Astrocyte (in vitro differentiated cells and primary cell): Measurements from ENCODE around the gene SLC9C1.

Experiments
- EZH2 ChIP-seq: IDR thresholded peaks from 2 replicates; pipeline ENCODE4 v1.6.1; 2012; ENCODE audit warnings: mild to moderate bottlenecking, low read length, inconsistent platforms; ENCODE audit not compliant: insufficient read depth
- TF ChIP-seq, protein P1 (sequence below): IDR thresholded peaks from 2 replicates; pipeline ENCODE4 v1.5.1; 2011; ENCODE audit warnings: low read depth, mild to moderate bottlenecking, inconsistent platforms, low read length, moderate library complexity; ENCODE audit not compliant: insufficient read depth

DNA sequence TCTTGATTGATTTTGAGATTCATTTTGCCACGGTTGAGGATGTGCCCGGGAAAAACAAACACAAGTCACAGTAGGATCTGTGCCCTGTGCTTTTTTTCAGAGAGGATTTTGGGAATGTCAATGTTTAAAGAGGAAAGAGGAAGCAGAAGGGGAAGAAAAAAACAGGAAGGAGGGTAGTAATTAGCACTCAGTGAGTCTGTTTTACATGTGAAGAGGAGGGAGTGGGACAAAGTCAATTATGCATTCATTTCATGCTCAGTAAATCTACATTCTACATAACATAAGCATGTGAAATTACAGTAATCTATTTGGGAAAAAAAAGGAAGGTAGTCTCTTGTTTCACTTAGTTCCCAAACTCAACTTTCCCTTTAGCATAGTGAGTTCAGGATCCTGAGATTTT is 20.6 kb upstream of the SLC9C1 start:
- TF ChIP-seq, protein P1, sequence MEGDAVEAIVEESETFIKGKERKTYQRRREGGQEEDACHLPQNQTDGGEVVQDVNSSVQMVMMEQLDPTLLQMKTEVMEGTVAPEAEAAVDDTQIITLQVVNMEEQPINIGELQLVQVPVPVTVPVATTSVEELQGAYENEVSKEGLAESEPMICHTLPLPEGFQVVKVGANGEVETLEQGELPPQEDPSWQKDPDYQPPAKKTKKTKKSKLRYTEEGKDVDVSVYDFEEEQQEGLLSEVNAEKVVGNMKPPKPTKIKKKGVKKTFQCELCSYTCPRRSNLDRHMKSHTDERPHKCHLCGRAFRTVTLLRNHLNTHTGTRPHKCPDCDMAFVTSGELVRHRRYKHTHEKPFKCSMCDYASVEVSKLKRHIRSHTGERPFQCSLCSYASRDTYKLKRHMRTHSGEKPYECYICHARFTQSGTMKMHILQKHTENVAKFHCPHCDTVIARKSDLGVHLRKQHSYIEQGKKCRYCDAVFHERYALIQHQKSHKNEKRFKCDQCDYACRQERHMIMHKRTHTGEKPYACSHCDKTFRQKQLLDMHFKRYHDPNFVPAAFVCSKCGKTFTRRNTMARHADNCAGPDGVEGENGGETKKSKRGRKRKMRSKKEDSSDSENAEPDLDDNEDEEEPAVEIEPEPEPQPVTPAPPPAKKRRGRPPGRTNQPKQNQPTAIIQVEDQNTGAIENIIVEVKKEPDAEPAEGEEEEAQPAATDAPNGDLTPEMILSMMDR, result no peak
- TF ChIP-seq EZH2, result no peak
